GM21367 (cell line): ENCODE results near the gene SYTL3.
"Not testable (repeated sequence)": the region's sequence is repeated elsewhere in the genome, so short reads cannot be mapped to it uniquely, and the experiment has no call there.

Experiments
- ATAC-seq: cut with Tn5 transposase; IDR thresholded peaks from one replicate; pipeline ENCODE4 v1.9.1; 2021; ENCODE audit not compliant: unreplicated experiment

SYTL3 gene

GRCh38 chr6:158649289-158650143 is at the start of gene SYTL3:
Gene SYTL3, plus strand, starts transcription at chr6:158650054. Its CDS starts 13,215 bp downstream, at chr6:158663269.
- ATAC-seq = peak; percentile 49

GRCh38 chr6:158603261-158604047 is 46.4 kb upstream of the SYTL3 start:
- no peak for ATAC-seq

- ATAC-seq = no peak
Observed at GRCh38 chr6:158604048-158604406, 45.8 kb upstream of the SYTL3 start.

GRCh38 chr6:158605266-158605878 is 44.5 kb upstream of the SYTL3 start:
- ATAC-seq = no peak

GRCh38 chr6:158606011-158606410 is 43.8 kb upstream of the SYTL3 start:
- ATAC-seq = not testable (repeated sequence)

GRCh38 chr6:158606935-158607334 is 42.9 kb upstream of the SYTL3 start:
- no peak for ATAC-seq

GRCh38 chr6:158607411-158608170 is 42.3 kb upstream of the SYTL3 start:
- no peak for ATAC-seq

- no peak for ATAC-seq
Observed at GRCh38 chr6:158608221-158608620, 41.6 kb upstream of the SYTL3 start.

GRCh38 chr6:158609455-158610155 is 40.2 kb upstream of the SYTL3 start:
- ATAC-seq = no peak

- no peak for ATAC-seq
Observed at GRCh38 chr6:158610319-158610968, 39.4 kb upstream of the SYTL3 start.

- ATAC-seq = no peak
Observed at GRCh38 chr6:158611039-158611438, 38.8 kb upstream of the SYTL3 start.

GRCh38 chr6:158611541-158612370 is 38.1 kb upstream of the SYTL3 start:
- no peak for ATAC-seq

GRCh38 chr6:158614606-158615005 is 35.2 kb upstream of the SYTL3 start:
- ATAC-seq = not testable (repeated sequence)

- ATAC-seq = not testable (repeated sequence)
Observed at GRCh38 chr6:158618289-158618688, 31.6 kb upstream of the SYTL3 start.

- no peak for ATAC-seq
Observed at GRCh38 chr6:158619922-158620801, 29.7 kb upstream of the SYTL3 start.

GRCh38 chr6:158620963-158621693 is 28.7 kb upstream of the SYTL3 start:
- no peak for ATAC-seq
